AG20443 (cell line): ENCODE measurements around the gene HGD.
A peak's percentile ranks its signal among the peaks of the same experiment; 100 is the strongest.
"Not testable (repeated sequence)": the region's sequence is repeated elsewhere in the genome, so short reads cannot be mapped to it uniquely, and the experiment has no call there.

ENCODE experiments used
- DNase-seq: peaks from one replicate; pipeline ENCODE4 v3.0.0; 2012; ENCODE audit warnings: low spot score, mixed read lengths

The HGD gene

GRCh38 chr3:120680193-120680894 lies 1.7 kb downstream of the HGD start:
- DNase-seq: no peak

- no peak for DNase-seq
Observed at GRCh38 chr3:120678984-120679383, 3.1 kb downstream of the HGD start.

- peak; percentile 65 for DNase-seq
Observed at GRCh38 chr3:120678331-120678947, 3.6 kb downstream of the HGD start.

GRCh38 chr3:120677193-120677592 lies 4.8 kb downstream of the HGD start:
- not testable (repeated sequence) for DNase-seq

- DNase-seq: no peak
Observed at GRCh38 chr3:120673116-120673515, 8.9 kb downstream of the HGD start.

GRCh38 chr3:120670576-120670975 lies 11.5 kb downstream of the HGD start:
- DNase-seq: no peak

GRCh38 chr3:120664926-120665325 lies 17.1 kb downstream of the HGD start:
- no peak for DNase-seq

GRCh38 chr3:120661945-120662344 lies 20.1 kb downstream of the HGD start:
- DNase-seq: no peak

GRCh38 chr3:120661106-120661905 lies 20.7 kb downstream of the HGD start:
- no peak for DNase-seq

- DNase-seq: no peak
Observed at GRCh38 chr3:120659834-120660233, 22.2 kb downstream of the HGD start.

GRCh38 chr3:120659285-120659684 lies 22.8 kb downstream of the HGD start:
- no peak for DNase-seq

- no peak for DNase-seq
Observed at GRCh38 chr3:120652896-120653545, 29.0 kb downstream of the HGD start.

- no peak for DNase-seq
Observed at GRCh38 chr3:120652281-120652680, 29.8 kb downstream of the HGD start.

- no peak for DNase-seq
Observed at GRCh38 chr3:120650311-120650710, 31.7 kb downstream of the HGD start.

- DNase-seq: no peak
Observed at GRCh38 chr3:120649830-120650233, 32.2 kb downstream of the HGD start.

GRCh38 chr3:120648290-120648689 lies 33.7 kb downstream of the HGD start:
- DNase-seq: peak; percentile 19

GRCh38 chr3:120646771-120647432 lies 35.1 kb downstream of the HGD start:
- no peak for DNase-seq

- DNase-seq: no peak
Observed at GRCh38 chr3:120645083-120645845, 36.8 kb downstream of the HGD start.

GRCh38 chr3:120642368-120642948 lies 39.6 kb downstream of the HGD start:
- DNase-seq: no peak

- no peak for DNase-seq
Observed at GRCh38 chr3:120641696-120642246, 40.3 kb downstream of the HGD start.

- no peak for DNase-seq
Observed at GRCh38 chr3:120640231-120640630, 41.8 kb downstream of the HGD start.
